GM12878 (cell line): Measurements from ENCODE around the gene FAM124B. TPM values are rescaled to one million over a fixed set of nuclear protein-coding genes. Genes with fewer than 3 reads are reported as not detected.

Experiments
- ATAC-seq: fragments of 200-7000 bp; cut with Tn5 transposase; 3 replicates; pipeline ENCODE4 v1.9.1; 2020; ENCODE audit warnings: mild to moderate bottlenecking, moderate library complexity
- BruUV-seq: library from RNA; stranded (reverse); fragments of 400-500 nt; replicated peaks from 2 replicates; lab custom pipeline; 2021; lab: Mats Ljungman, UMichigan
- CTCF ChIA-PET: fragments of 300-600 bp; sonication (Branson Sonifier 250); formaldehyde crosslinking; extraction: SDS; loops from one replicate; lab custom pipeline; 2021; ENCODE audit warnings: inconsistent platforms; lab: Yijun Ruan, JAX
- POLR2A ChIA-PET: fragments of 350-600 bp; formaldehyde crosslinking; extraction: SDS; loops from one replicate; lab custom pipeline; 2021; ENCODE audit warnings: inconsistent platforms; lab: Charles Lee
- RAD21 ChIA-PET: fragments of 300-600 bp; sonication (Branson Sonifier 250); formaldehyde crosslinking; loops from one replicate; lab custom pipeline; 2023; ENCODE audit warnings: antibody characterized with exemption; ENCODE audit not compliant: unreplicated experiment; lab: Charles Lee
- SMC1A ChIA-PET: fragments of 300-600 bp; sonication (Branson Sonifier 250); formaldehyde crosslinking; loops from one replicate; lab custom pipeline; 2023; ENCODE audit not compliant: unreplicated experiment, uncharacterized antibody; lab: Charles Lee
- DNase-seq: peaks from one replicate; pipeline ENCODE4 v3.0.0-alpha.2; 2011; ENCODE audit warnings: low read depth, low spot score
- FAIRE-seq: peaks from 3 replicates; lab custom pipeline; 2011; peaks lifted over from hg19 to GRCh38; lab: Jason Lieb, UNC
- H2AFZ ChIP-seq: 2 replicates; pipeline ENCODE4 v1.6.0; 2011; ENCODE audit warnings: low read depth, low read length, control low read depth; ENCODE audit not compliant: control insufficient read depth
- H3K27ac ChIP-seq: 2 replicates; pipeline ENCODE4 v1.5.1; 2011; ENCODE audit warnings: control low read depth; ENCODE audit not compliant: control insufficient read depth, insufficient read depth
- H3K27me3 ChIP-seq, 2 experiments: replicated peaks in 1 of 2; 2 replicates each; pipeline versions ENCODE4 v1.6.0 to v1.6.1; 2011; ENCODE audit warnings: low read length in 1 of 2; ENCODE audit not compliant: control insufficient read depth in 2 of 2, insufficient read depth in 2 of 2
- H3K36me3 ChIP-seq, 2 experiments: 2 replicates each; pipeline ENCODE4 v1.5.1; 2011; ENCODE audit warnings: low read length in 1 of 2; ENCODE audit not compliant: control insufficient read depth in 2 of 2, insufficient read depth in 2 of 2
- H3K4me1 ChIP-seq: 2 replicates; pipeline ENCODE4 v1.6.1; 2011; ENCODE audit warnings: mild to moderate bottlenecking, low read length, moderate library complexity, mixed read lengths; ENCODE audit not compliant: control insufficient read depth, insufficient read depth
- H3K4me2 ChIP-seq: 2 replicates; pipeline ENCODE4 v1.6.0; 2011; ENCODE audit warnings: control low read depth; ENCODE audit not compliant: control insufficient read depth, insufficient read depth
- H3K4me3 ChIP-seq: fragments of 200-600 bp; sonication (generic); 2 replicates; pipeline ENCODE4 v1.5.1; 2016
- H3K79me2 ChIP-seq: 2 replicates; pipeline ENCODE4 v1.6.0; 2011; ENCODE audit warnings: low read length; ENCODE audit not compliant: control insufficient read depth, insufficient read depth
- H3K9ac ChIP-seq: 2 replicates; pipeline ENCODE4 v1.8.0; 2011; ENCODE audit warnings: low read length, control low read depth, mixed read lengths; ENCODE audit not compliant: control insufficient read depth, insufficient read depth
- H3K9me3 ChIP-seq: replicated peaks from 3 replicates; pipeline ENCODE4 v1.5.1; 2011; ENCODE audit warnings: mild to moderate bottlenecking, low read length; ENCODE audit not compliant: control insufficient read depth, insufficient read depth
- H4K20me1 ChIP-seq: 2 replicates; pipeline ENCODE4 v1.6.0; 2011; ENCODE audit not compliant: control insufficient read depth, insufficient read depth
- BHLHE40 ChIP-seq, 2 experiments: fragments of 450-650 bp in 1 of 2; IDR thresholded peaks; 2 replicates each; pipeline ENCODE4 v1.6.1; 2011 to 2017; ENCODE audit warnings: low read depth in 2 of 2, borderline replicate concordance in 1 of 2, improper control_type of control experiment in 1 of 2, low read length in 1 of 2, mild to moderate bottlenecking in 1 of 2
- FOXK2 ChIP-seq: fragments of 450-650 bp; IDR thresholded peaks from 2 replicates; pipeline ENCODE4 v1.6.1; 2017; ENCODE audit warnings: mild to moderate bottlenecking, moderate library complexity
- HDAC2 ChIP-seq: fragments of 200-600 bp; sonication (generic); IDR thresholded peaks from 2 replicates; pipeline ENCODE4 v1.6.1; 2017
- RELA ChIP-seq: fragments of 450-650 bp; IDR thresholded peaks from 2 replicates; pipeline ENCODE4 v1.8.0; 2014; ENCODE audit warnings: borderline replicate concordance; ENCODE audit not compliant: partially characterized antibody
- WRNIP1 ChIP-seq: IDR thresholded peaks from 2 replicates; pipeline ENCODE4 v1.6.1; 2011; ENCODE audit warnings: low read depth, low read length, improper control_type of control experiment, borderline replicate concordance
- ZNF274 ChIP-seq: IDR thresholded peaks from one replicate; pipeline ENCODE4 v1.8.0; 2011; ENCODE audit not compliant: insufficient read length, insufficient read depth
- WGBS: methylation state at CpG from one replicate; pipeline ENCODE4 v1.1.6; 2016; ENCODE audit warnings: low lambda C conversion rate; ENCODE audit not compliant: insufficient replicate concordance, insufficient coverage; ENCODE audit errors: missing lambda C conversion rate; 5-methylcytosine and 5-hydroxymethylcytosine counted together
- in situ Hi-C: fragments of 300-500 bp; cut with MboI; formaldehyde crosslinking; loops from 9 replicates; pipeline ENCODE4 v1.14.3; 2018; ENCODE audit warnings: mixed read lengths
- intact Hi-C: fragments of 100-400 bp; cut with micrococcal nuclease; formaldehyde crosslinking; loops from one replicate; pipeline ENCODE4 v1.14.2; 2022; ENCODE audit not compliant: unreplicated experiment
- polyA plus RNA-seq, 11 experiments: library from polyadenylated mRNA; depleted of rRNA in 4 of 11; unstranded in 6 of 11; stranded (reverse) in 5 of 11; fragments of >200 nt; fragmentation: Nextera tagmentation in 4 of 11; fragmentation: Illumina TruSeq in 1 of 11; extraction: Ambion mirVana in 4 of 11; extraction: Trizol in 1 of 11; gene quantifications; 1 replicate in 1 of 11; 2 replicates in 10 of 11; pipeline versions ENCODE4 v1.2.1 to v1.2.3, GENCODE V29; 2011 to 2016; ENCODE audit warnings: inconsistent platforms in 2 of 11, missing spikeins in 2 of 11, low read depth in 1 of 11
- total RNA-seq, 4 experiments: library from RNA; depleted of rRNA in 3 of 4; stranded (reverse); fragments of >200 nt in 3 of 4; fragmentation: Illumina TruSeq in 1 of 4; extraction: Trizol in 1 of 4; gene quantifications; 2 replicates each; pipeline versions ENCODE4 v1.2.1 to v1.2.3, GENCODE V29; 2013 to 2021
- TF ChIP-seq, protein P1 (sequence below): fragments of 150-350 bp; IDR thresholded peaks from 2 replicates; pipeline ENCODE4 v1.6.1; 2016; ENCODE audit warnings: low read depth, low read length
- TF ChIP-seq, protein P2 (sequence below): fragments of 450-650 bp; IDR thresholded peaks from 2 replicates; pipeline ENCODE4 v1.6.1; 2018; ENCODE audit warnings: borderline replicate concordance, mild to moderate bottlenecking; ENCODE audit not compliant: partially characterized antibody

The FAM124B gene
- total and polyA plus RNA-seq, 10 of the 15 experiments (the other 5 are each of a cell fraction or from before 2014, with no cell fraction given) = not detected

DNA sequence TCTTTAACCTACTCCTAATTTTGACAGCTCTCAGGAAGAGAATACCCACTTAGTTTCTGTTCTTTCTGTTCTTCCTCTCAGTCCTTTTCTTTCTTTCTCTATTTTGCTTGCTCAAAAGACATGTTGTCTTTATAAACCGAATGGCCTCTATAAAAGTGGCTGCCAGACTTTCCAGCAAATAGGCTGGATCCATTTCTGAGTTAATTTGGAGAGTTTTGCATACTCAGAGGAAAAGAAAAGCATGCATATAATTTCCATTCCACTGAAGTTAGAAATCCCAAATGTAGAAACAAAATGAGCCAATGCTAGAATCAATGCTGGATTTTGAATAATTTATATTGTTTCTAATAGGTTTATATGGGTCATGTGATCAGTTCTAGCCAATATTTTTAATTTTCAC lies 65.9 kb downstream of the FAM124B start (continued):
- no peak for TF ChIP-seq FOXK2
- TF ChIP-seq ZNF274 = no peak
- no peak for TF ChIP-seq RELA
- no peak for TF ChIP-seq BHLHE40 (IDR thresholded peaks at IDR 0.05; ENCODE audit: borderline replicate concordance in 1 of 2, low read depth in 2 of 2, low read length in 1 of 2)
- TF ChIP-seq WRNIP1 = no peak

DNA sequence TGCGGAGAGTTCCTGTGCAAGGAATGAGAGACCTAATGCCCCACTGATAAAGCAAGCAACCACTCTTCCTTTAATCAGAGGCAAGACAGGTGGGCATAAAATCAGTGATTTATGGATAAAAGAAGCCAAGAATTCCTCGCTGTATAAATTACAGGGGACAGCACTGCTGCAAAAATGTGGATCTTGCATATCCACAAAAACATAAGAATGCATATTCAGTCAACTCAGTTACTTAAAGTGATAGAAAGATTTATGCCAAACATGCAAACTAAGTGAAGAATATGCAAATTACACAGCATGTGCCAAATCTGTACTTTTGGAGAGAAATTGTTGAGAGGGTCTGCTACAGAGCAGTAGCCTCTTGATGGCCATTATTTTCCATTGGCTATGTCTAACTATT lies 67.2 kb downstream of the FAM124B start:
- POLR2A ChIA-PET = no interaction called here
- intact Hi-C loops = no loop called here
- BruUV-seq = no TSS peak

More for the DNA sequence above, 67.2 kb downstream of the FAM124B start:
- Histone ChIP-seq H4K20me1 (no peaks in the 10 kb centered on the region), H3K9me3 (no peaks in the 10 kb centered on the region), H3K4me3 (no peak overlapping the region), H3K4me2 (no peak overlapping the region), H3K4me1 (no peaks in the 10 kb centered on the region), H3K36me3 (no peaks in the 10 kb centered on the region), H3K9ac (no peak overlapping the region), H3K27ac (no peak overlapping the region), H3K27me3 (peaks cover 0 to 3% of the 10 kb centered on the region in 2 experiments; a peak in 2 of 4 replicates), H2AFZ (no peak overlapping the region), H3K79me2 (no peaks in the 10 kb centered on the region)
- TF ChIP-seq HDAC2 = no peak
- TF ChIP-seq, protein P1, sequence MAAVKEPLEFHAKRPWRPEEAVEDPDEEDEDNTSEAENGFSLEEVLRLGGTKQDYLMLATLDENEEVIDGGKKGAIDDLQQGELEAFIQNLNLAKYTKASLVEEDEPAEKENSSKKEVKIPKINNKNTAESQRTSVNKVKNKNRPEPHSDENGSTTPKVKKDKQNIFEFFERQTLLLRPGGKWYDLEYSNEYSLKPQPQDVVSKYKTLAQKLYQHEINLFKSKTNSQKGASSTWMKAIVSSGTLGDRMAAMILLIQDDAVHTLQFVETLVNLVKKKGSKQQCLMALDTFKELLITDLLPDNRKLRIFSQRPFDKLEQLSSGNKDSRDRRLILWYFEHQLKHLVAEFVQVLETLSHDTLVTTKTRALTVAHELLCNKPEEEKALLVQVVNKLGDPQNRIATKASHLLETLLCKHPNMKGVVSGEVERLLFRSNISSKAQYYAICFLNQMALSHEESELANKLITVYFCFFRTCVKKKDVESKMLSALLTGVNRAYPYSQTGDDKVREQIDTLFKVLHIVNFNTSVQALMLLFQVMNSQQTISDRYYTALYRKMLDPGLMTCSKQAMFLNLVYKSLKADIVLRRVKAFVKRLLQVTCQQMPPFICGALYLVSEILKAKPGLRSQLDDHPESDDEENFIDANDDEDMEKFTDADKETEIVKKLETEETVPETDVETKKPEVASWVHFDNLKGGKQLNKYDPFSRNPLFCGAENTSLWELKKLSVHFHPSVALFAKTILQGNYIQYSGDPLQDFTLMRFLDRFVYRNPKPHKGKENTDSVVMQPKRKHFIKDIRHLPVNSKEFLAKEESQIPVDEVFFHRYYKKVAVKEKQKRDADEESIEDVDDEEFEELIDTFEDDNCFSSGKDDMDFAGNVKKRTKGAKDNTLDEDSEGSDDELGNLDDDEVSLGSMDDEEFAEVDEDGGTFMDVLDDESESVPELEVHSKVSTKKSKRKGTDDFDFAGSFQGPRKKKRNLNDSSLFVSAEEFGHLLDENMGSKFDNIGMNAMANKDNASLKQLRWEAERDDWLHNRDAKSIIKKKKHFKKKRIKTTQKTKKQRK = no peak
- TF ChIP-seq, protein P2, sequence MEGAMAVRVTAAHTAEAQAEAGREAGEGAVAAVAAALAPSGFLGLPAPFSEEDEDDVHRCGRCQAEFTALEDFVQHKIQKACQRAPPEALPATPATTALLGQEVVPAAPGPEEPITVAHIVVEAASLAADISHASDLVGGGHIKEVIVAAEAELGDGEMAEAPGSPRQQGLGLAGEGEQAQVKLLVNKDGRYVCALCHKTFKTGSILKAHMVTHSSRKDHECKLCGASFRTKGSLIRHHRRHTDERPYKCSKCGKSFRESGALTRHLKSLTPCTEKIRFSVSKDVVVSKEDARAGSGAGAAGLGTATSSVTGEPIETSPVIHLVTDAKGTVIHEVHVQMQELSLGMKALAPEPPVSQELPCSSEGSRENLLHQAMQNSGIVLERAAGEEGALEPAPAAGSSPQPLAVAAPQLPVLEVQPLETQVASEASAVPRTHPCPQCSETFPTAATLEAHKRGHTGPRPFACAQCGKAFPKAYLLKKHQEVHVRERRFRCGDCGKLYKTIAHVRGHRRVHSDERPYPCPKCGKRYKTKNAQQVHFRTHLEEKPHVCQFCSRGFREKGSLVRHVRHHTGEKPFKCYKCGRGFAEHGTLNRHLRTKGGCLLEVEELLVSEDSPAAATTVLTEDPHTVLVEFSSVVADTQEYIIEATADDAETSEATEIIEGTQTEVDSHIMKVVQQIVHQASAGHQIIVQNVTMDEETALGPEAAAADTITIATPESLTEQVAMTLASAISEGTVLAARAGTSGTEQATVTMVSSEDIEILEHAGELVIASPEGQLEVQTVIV = no peak
- ATAC-seq = no peak
- WGBS = 33% methylated on average over 2 of the region's 2 CpGs
- DNase-seq = no peak
- FAIRE-seq = no peak
- in situ Hi-C loops = no loop called here
- SMC1A ChIA-PET = interaction anchor here (1.3 kb wide), 1 partner anchor 11 kb away, joined by 3 read pairs; no protein-coding TSS in a partner anchor
- CTCF ChIA-PET = no interaction called here
- RAD21 ChIA-PET = no interaction called here
